ENCODE measurements around the gene IGF2BP3.
"Not testable (repeated sequence)": the region's sequence is repeated elsewhere in the genome, so short reads cannot be mapped to it uniquely, and the experiment has no call there.

Gene IGF2BP3

DNA sequence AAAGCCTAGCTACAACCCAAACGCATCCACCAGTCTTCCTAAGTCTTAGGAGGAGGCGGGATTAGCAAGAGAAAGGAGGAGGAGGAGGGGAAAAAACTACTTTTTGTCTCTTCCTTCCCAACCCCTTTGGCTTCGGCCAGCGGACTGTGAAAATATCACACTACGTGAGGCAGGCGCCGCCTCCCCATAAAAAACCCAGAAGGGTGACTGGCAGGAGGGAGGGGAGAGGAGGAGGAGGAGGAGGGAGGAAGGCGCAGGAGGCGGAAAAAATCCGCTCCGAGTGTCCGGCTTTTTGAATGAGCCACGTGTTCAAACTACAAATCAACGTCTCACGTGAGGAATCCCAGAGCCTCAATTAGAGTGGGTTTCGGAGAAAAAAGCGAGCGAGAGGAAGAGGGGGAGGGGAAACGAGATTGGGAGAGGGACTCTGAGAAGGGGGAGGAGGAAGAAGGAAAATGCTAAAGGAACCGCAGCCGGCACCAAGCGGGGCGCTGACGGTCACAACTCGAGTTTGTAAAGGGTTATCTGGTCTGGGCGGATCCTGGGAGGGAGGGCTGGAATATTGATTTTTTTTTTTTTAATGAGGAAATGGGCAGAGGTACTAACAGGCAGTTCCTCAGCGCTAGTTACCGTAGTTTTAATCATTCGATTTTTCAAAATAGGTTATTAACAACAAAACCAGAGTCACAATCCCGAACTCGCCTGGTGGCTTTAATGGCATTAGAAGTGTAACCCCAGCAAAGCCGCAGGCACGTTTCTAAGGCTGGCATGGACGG is at the start of gene IGF2BP3:
TSS of gene IGF2BP3 (minus strand) at position 162 of the 776 bp plus-strand sequence. CDS start 381 bp downstream, outside the sequence.
- peaks cover 2% of the 10 kb centered on the region for H3K36me3 Mint-ChIP-seq
- peak within 1 kb of the TSS; percentile 87 for H3K4me3 Mint-ChIP-seq
- peaks cover 10% of the 10 kb centered on the region for H3K9me3 Mint-ChIP-seq
- peaks cover 61% of the 10 kb centered on the region for H3K27me3 Mint-ChIP-seq
- H3K4me1 Mint-ChIP-seq: peaks cover 42% of the 10 kb centered on the region
- peak within 1 kb of the TSS; percentile 76 for H3K27ac Mint-ChIP-seq

DNA sequence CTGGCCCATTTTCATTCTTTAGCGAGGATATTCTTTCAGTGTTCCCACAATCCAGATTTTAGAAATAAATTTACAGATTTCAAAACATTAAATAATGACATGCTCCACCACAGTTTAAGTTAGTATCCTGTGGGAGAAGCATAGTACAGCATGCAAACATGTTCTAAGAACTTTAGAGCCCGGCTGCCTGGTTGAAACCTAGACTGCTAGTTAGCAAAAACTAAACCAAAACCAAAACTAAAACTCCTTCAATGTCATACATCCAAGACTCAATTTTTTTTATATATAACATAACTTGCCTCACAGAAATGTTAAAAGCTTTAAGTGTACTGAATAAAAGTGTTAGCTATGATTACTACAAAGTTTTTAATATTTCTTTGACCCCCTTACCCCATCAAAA is 44.5 kb upstream of the IGF2BP3 start:
- Mint-ChIP-seq H3K4me3 (peak overlapping the region; percentile 36), H3K27ac (peak overlapping the region; percentile 95), H3K9me3 (no peaks in the 10 kb centered on the region), H3K36me3 (peaks cover 18% of the 10 kb centered on the region), H3K27me3 (no peaks in the 10 kb centered on the region), H3K4me1 (peaks cover 26% of the 10 kb centered on the region)

DNA sequence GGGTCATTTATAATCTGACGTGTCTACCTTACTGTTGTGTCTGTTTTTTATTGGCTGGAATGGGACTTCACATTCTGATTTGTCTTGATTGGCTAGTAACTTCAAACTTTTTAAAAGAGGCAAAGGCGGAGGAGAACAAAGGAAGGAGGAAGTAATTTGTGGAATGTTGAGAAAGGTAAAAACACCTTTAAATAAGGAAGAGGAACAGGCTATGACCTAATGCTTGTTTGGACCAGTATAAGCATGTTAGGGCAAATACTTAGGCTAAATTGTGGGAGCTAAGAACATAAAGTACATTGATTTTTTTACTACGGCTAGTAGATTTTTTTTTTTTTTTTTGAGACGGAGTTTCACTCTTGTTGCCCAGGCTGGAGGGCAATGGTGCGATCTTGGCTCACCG is 43.5 kb upstream of the IGF2BP3 start:
- peaks cover 29% of the 10 kb centered on the region for H3K4me1 Mint-ChIP-seq
- H3K27me3 Mint-ChIP-seq, H3K4me3 Mint-ChIP-seq, H3K9me3 Mint-ChIP-seq: not testable (repeated sequence)
- H3K36me3 Mint-ChIP-seq: peaks cover 22% of the 10 kb centered on the region
- H3K27ac Mint-ChIP-seq: peak overlapping the region; percentile 53

DNA sequence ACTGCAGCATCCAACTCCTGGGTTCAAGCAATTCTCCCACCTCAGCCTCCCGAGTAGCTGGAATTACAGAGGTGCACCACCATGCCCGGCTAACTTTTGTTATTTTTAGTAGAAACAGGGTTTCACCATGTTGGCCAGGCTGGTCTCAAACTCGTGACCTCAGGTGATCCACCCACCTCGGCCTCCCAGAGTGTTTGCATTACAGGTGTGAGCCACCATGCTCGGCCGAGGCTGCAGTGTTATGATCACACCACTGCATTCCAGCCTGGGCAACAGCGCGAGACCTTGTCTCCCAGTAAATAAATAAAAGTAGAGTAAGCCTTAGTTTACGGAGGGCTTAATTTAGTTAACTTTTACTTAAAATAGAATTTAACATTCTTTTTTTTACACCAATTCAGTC is 23.7 kb upstream of the IGF2BP3 start:
- no peaks in the 10 kb centered on the region for H3K36me3 Mint-ChIP-seq
- H3K27me3 Mint-ChIP-seq: no peaks in the 10 kb centered on the region
- no peaks in the 10 kb centered on the region for H3K9me3 Mint-ChIP-seq
- peaks cover 11% of the 10 kb centered on the region for H3K4me1 Mint-ChIP-seq
- H3K4me3 Mint-ChIP-seq: no peak overlapping the region
- H3K27ac Mint-ChIP-seq: no peak overlapping the region

DNA sequence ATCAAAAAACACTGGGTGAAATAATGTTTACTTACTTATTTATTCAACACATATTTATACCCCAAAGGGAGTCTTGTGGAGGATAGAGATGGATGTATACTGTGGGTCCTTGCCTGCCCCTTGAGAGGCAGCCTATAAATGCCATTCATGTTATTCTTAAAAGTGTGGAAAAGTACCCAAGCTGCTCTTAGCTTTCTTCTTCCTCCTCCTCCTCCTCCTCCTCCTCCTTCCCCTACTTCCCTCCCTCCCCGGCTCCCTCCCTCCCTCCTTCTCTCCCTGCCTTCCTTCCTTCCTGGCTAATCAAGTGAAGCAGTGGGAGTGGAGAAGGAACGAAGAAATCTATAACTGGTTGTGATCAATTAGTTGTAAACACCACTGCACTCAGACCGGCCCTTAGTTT is 21.2 kb upstream of the IGF2BP3 start:
- Mint-ChIP-seq H3K27me3 (no peaks in the 10 kb centered on the region), H3K9me3 (no peaks in the 10 kb centered on the region), H3K27ac (no peak overlapping the region), H3K4me3 (peak overlapping the region; percentile 88), H3K4me1 (peaks cover 11% of the 10 kb centered on the region), H3K36me3 (no peaks in the 10 kb centered on the region)

DNA sequence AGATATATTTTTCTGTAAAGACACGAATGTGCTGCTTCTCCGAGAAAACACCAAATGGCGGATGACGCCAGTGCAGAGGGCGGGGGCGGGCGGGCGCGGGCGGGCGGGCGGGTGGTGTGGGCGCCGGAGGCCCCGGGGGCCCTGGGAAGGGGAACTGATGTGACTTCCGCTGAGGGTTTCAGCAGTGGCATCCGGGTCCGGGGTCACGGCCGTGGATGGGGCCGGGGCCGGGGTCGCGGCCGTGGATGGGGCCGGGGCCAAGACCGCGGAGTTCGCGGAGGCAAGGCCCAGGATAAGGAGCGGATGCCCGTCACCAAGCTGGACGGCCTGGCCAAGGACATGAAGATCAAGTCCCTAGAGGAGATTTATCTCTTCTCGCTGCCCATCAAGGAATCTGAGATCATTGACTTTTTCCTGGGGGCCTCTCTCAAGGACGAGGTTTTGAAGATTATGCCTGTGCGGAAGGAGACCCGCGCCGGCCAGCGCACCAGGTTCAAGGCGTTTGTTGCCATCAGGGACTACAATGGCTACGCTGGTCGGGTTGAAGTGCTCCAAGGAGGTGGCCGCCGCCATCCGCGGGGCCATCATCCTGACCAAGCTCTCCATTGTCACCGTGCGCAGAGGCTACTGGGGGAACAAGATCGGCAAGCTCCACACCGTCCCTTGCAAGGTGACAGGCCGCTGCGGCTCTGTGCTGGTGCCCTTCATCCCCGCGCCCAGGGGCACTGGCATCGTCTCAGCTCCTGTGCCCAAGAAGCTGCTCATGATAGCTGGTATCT is 20.3 kb upstream of the IGF2BP3 start:
- Mint-ChIP-seq H3K4me1 (peaks cover 11% of the 10 kb centered on the region), H3K4me3 (peak overlapping the region; percentile 88), H3K27me3 (no peaks in the 10 kb centered on the region), H3K27ac (peak overlapping the region; percentile 86), H3K9me3 (no peaks in the 10 kb centered on the region), H3K36me3 (no peaks in the 10 kb centered on the region)

DNA sequence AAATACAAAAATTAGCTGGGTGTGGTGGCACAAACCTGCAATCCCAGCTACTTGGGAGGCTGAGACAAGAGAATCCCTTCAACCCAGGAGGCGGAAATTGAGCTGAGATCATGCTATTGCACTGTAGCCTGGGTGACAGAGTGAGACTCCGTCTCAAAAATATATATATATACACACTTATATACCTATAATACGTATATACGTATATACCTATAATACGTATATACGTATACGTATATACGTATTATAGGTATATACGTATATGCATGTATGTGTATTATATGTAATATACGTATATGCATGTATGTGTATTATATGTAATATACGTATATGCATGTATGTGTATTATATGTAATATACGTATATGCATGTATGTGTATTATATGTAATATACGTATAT is 18.4 kb upstream of the IGF2BP3 start:
- H3K9me3 Mint-ChIP-seq: not testable (repeated sequence)

DNA sequence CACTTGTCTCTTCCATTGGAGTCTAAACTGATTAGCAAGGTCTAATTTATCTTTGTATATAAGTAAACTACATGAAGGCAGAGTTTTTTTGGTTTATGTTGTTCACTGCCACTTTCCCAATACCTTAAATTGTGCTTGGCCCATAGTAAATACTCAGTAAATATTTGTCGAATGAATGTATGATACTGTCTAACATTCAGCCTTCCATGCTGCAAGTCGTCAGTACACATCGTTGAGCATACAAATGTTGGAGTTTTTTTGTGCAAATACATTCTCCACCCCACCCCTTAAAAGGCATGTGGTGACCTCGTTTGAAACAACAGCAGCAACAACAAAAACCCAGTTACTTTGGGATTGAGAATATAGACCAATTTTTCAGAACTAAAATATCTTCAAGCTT is 17.4 kb upstream of the IGF2BP3 start:
- Mint-ChIP-seq H3K4me3 (no peak overlapping the region), H3K27me3 (no peaks in the 10 kb centered on the region), H3K36me3 (no peaks in the 10 kb centered on the region), H3K4me1 (peaks cover 11% of the 10 kb centered on the region), H3K9me3 (no peaks in the 10 kb centered on the region), H3K27ac (no peak overlapping the region)

More for the DNA sequence above, 18.4 kb upstream of the IGF2BP3 start:
- not testable (repeated sequence) for H3K27me3 Mint-ChIP-seq, H3K4me3 Mint-ChIP-seq, H3K27ac Mint-ChIP-seq, H3K36me3 Mint-ChIP-seq
- H3K4me1 Mint-ChIP-seq: peaks cover 11% of the 10 kb centered on the region

DNA sequence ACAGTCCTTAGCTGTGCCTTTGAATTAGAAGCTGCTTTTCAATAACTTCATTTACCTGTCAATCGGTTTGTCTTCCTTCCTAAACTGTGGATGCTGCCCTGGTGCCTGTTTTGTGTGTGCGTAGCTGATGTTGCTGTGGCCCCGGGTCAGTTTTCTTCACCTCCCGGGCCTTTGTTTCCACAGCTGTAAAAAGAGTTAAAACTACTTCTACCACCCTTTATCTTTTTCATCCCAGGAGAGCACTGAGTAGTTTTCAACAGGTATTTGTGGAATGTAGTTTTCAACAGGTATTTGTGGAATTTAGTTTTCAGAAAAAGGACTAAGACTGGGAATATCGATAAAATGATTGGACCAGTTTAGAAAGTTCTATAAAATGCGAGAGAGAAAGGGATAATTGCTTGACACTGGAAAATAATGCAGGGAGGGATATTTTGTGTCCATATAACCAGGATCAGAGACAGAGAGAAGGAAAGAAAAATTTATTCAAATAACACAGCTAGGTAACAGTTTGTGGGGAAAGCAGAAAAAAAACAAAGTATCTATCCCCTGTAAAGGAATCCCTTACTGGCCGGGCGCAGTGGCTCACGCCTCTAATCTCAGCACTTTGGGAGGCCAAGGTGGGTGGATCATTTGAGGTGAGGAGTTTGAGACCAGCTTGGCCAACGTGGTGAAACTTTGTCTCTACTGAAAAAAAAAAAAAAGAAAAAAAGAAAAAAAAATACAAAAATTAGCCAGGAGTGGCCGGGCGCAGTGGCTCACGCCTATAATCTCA is 15.9 kb upstream of the IGF2BP3 start:
- no peak overlapping the region for H3K4me3 Mint-ChIP-seq
- H3K36me3 Mint-ChIP-seq: no peaks in the 10 kb centered on the region
- H3K27me3 Mint-ChIP-seq: peaks cover under 1% of the 10 kb centered on the region
- H3K27ac Mint-ChIP-seq: no peak overlapping the region
- H3K9me3 Mint-ChIP-seq: no peaks in the 10 kb centered on the region
- peaks cover 11% of the 10 kb centered on the region for H3K4me1 Mint-ChIP-seq

DNA sequence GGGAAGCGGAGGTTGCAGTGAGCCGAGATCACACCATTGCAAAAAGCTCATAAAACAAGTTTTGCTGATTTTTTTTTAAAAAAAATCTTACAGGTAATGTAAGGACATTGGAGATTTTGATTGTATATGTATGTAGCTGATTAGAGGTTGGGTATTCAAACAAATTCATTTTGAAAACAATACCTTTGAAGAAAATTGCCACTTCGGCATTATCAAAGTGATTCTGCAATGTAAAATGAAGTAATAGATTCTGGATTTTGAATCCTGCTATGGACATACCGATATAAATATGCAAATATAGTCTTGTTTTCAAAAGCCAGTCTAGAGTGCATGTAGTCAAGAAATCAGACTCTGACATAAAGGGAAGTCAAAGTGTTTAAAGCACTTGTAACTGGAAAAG is 12.4 kb upstream of the IGF2BP3 start:
- Mint-ChIP-seq H3K27ac (no peak overlapping the region), H3K4me1 (no peaks in the 10 kb centered on the region), H3K9me3 (no peaks in the 10 kb centered on the region), H3K4me3 (no peak overlapping the region), H3K36me3 (no peaks in the 10 kb centered on the region), H3K27me3 (peaks cover 9% of the 10 kb centered on the region)

DNA sequence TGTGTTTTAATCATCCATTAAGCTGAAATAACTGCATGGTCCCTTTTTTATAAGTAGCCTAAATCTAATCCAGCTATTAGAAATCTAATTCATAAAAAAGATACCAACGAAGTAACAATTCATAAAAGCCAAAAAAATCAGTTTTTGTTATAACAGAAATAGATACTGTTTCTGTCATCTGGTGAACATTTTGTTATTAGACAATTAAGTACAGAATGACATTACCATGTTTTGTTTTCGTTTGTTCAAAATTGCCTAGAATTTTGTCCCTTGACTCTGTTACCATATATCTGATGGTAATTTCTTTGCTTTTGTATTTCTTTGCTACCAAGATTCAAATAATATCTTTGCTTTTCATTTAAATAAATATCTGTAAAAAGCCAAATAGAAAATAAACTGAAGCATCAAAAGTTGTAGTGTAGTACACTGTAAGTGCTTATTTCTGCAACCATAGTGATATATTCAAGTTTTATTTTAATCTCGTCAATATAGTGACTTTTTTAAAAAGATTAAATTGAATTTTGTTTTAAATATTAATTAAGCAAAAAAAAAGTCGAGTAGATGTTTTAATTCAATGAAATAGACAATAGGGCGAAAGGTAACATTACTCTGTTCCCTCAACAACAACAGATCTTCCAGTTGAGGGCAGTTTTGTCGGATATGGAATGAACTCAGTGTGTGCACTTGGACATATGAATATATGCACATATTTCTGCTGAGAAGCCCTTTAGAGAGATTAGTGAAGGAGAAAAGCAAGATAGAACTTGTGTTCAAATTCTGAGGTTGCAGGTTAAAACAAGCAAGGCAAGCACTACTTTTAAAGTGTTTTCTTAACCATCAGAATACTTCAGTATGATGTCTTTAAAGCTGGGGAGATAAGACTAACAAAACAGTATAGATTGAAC is 7.9 kb upstream of the IGF2BP3 start:
- H3K4me3 Mint-ChIP-seq: no peak overlapping the region
- no peak overlapping the region for H3K27ac Mint-ChIP-seq
- no peaks in the 10 kb centered on the region for H3K36me3 Mint-ChIP-seq

DNA sequence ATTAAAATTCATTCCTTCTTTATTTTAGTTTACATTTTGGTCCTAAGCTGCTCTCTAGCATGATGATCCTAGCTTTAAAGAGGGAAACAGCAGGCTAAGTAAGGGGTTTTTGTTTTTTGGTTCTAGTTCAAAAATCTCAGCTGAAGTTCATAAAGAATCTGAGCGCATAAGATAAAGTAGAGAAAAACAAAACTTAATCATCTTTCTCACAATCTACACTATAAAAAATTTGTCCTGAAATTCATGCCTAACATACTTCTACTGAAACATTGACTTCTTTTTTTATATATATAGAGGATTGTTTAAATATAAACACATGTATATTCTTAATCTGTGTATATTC is 6.8 kb upstream of the IGF2BP3 start:
- no peak overlapping the region for H3K4me3 Mint-ChIP-seq
- H3K27me3 Mint-ChIP-seq: peaks cover 43% of the 10 kb centered on the region
- H3K4me1 Mint-ChIP-seq: peaks cover 10% of the 10 kb centered on the region
- peaks cover 2% of the 10 kb centered on the region for H3K9me3 Mint-ChIP-seq
- H3K27ac Mint-ChIP-seq: no peak overlapping the region
- H3K36me3 Mint-ChIP-seq: no peaks in the 10 kb centered on the region

More for the DNA sequence above, 7.9 kb upstream of the IGF2BP3 start:
- Mint-ChIP-seq H3K4me1 (peaks cover 10% of the 10 kb centered on the region), H3K9me3 (no peaks in the 10 kb centered on the region), H3K27me3 (peaks cover 36% of the 10 kb centered on the region)

DNA sequence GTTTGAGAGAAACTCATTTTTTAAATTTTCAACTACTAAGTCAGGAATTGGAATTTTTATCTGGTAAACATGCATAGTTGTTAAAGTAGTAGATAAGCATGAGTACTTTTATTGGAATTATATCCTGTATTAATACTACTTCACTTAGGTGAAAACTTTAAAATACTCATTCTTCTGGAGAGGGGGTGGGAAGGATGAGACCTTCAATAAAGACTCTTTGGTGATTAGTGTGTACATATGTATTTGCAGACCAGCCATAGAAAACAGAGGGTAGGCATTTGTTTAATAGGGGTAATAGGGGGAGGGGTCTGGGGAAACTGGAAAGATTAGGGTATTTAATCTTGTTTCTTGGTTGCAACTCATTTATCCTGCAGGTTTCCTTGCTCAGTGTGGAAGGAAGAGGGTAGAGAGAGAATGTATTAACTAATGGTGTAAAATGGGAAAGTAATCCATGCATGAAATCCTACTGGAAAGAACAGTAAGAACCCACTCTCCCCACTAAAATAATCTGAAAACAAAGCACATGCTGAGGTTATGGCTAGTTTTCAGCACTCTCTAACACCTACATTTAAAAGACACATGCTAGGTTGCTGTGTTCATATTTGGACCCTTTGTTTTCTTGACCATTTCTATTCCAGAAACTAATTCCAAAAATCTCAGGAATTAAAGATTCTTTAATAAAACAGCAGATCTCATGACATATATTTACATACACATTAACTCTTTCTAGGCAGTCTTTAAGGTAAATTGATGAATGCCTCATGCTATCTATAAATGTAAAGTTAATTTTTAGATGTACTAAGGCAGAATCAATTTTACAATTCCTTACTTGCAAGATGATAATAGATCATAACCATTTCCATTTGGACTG is 6.2 kb upstream of the IGF2BP3 start:
- H3K4me3 Mint-ChIP-seq: no peak overlapping the region
- peak overlapping the region; percentile 41 for H3K27ac Mint-ChIP-seq
- peaks cover under 1% of the 10 kb centered on the region for H3K36me3 Mint-ChIP-seq
- H3K27me3 Mint-ChIP-seq: peaks cover 48% of the 10 kb centered on the region
- H3K4me1 Mint-ChIP-seq: peaks cover 13% of the 10 kb centered on the region
- peaks cover 8% of the 10 kb centered on the region for H3K9me3 Mint-ChIP-seq

DNA sequence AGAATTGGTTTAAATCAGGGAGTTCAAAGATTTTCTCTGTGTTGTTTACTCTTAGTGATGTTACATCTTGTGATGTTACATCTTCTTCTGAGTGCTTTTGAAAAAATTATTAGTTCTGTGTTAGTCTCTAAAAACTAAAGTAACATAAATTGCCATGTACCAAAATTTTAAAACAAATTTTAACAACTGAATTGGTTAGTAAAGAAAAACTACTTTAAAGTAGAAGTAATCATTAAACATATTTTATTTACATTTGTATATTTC is 5.2 kb upstream of the IGF2BP3 start:
- H3K36me3 Mint-ChIP-seq: peaks cover 2% of the 10 kb centered on the region
- H3K27ac Mint-ChIP-seq: no peak overlapping the region
- peaks cover 54% of the 10 kb centered on the region for H3K27me3 Mint-ChIP-seq
- H3K4me3 Mint-ChIP-seq: no peak overlapping the region
- H3K9me3 Mint-ChIP-seq: peaks cover 10% of the 10 kb centered on the region
- H3K4me1 Mint-ChIP-seq: peaks cover 20% of the 10 kb centered on the region
